Heart right ventricle (tissue), 16 donors: Measurements from ENCODE around the gene ZMPSTE24. TPM values are rescaled to one million over a fixed set of nuclear protein-coding genes. Genes with fewer than 3 reads are reported as not detected.
"Not testable (repeated sequence)": the region's sequence is repeated elsewhere in the genome, so short reads cannot be mapped to it uniquely, and the experiment has no call there.

Source experiments
- ATAC-seq, 8 donors: fragments of 200-7000 bp; cut with Tn5 transposase; one replicate each; pipeline ENCODE4 v1.9.1; 2020; ENCODE audit warnings: mild to moderate bottlenecking in 8 of 8, moderate library complexity in 8 of 8, moderate number of reproducible peaks in 1 of 8
- DNase-seq, 2 donors: peaks; one replicate each; pipeline ENCODE4 v3.0.0-alpha.2; 2020
- H3K27ac ChIP-seq, 10 donors: fragments of 200-600 bp; sonication (generic) in 2 of 10; one replicate each; pipeline versions ENCODE4 v1.5.0 to v1.8.0; 2020 to 2022; ENCODE audit warnings: mild to moderate bottlenecking in 3 of 10
- H3K27me3 ChIP-seq, 7 donors: fragments of 200-600 bp; one replicate each; pipeline ENCODE4 v1.8.0; 2021 to 2022; ENCODE audit warnings: mild to moderate bottlenecking in 2 of 7
- H3K36me3 ChIP-seq, 9 donors: fragments of 200-600 bp; sonication (generic) in 1 of 9; one replicate each; pipeline versions ENCODE4 v1.5.0 to v1.8.0; 2020 to 2022; ENCODE audit warnings: mild to moderate bottlenecking in 2 of 9
- H3K4me1 ChIP-seq, 9 donors: fragments of 200-600 bp; sonication (generic) in 1 of 9; one replicate each; pipeline versions ENCODE4 v1.5.0 to v1.8.0; 2020 to 2022; ENCODE audit warnings: mild to moderate bottlenecking in 4 of 9
- H3K4me3 ChIP-seq, 10 donors: fragments of 200-600 bp; sonication (generic) in 2 of 10; one replicate each; pipeline versions ENCODE4 v1.5.0 to v1.8.0; 2020 to 2022; ENCODE audit warnings: mild to moderate bottlenecking in 7 of 10, moderate library complexity in 2 of 10
- H3K9me3 ChIP-seq, 11 donors: fragments of 200-600 bp in 10 of 11; sonication (generic) in 2 of 11; one replicate each; pipeline versions ENCODE4 v1.5.0 to v1.8.0; 2013 to 2022; ENCODE audit warnings: mild to moderate bottlenecking in 2 of 11, control low read depth in 1 of 11, moderate library complexity in 1 of 11
- CTCF ChIP-seq, 9 donors: fragments of 200-600 bp; sonication (generic) in 2 of 9; IDR thresholded peaks; one replicate each; pipeline versions ENCODE4 v1.5.0 to v1.8.0; 2021 to 2022; ENCODE audit warnings: antibody characterized with exemption in 9 of 9, mild to moderate bottlenecking in 5 of 9, moderate library complexity in 1 of 9
- WGBS, 2 donors: extraction: QIAGEN DNeasy Blood & Tissue Kit; methylation state at CpG; one replicate each; pipeline ENCODE4 v1.1.7; 2013; ENCODE audit warnings: inconsistent platforms in 1 of 2; 5-methylcytosine and 5-hydroxymethylcytosine counted together
- intact Hi-C, 10 donors: fragments of 100-400 bp; cut with DNase I; formaldehyde crosslinking; loops; one replicate each; pipeline versions ENCODE4 v1.11.1 to v1.14.2; 2022
- polyA plus RNA-seq, 2 donors: library from polyadenylated mRNA; stranded (reverse); fragments of 200-250 nt; gene quantifications; one replicate each; pipeline ENCODE4 v1.2.3, GENCODE V29; 2013
- total RNA-seq, 10 donors: library from RNA; stranded (reverse); fragmentation: NEBNext Ultra II Directional in 3 of 10; extraction: Animal tissue kit (Norgen Biotek cat#: 25700) in 3 of 10; gene quantifications; one replicate each; pipeline versions ENCODE4 v1.2.1 to v1.2.4, GENCODE V29; 2021 to 2023
- donor health status: Arrhythmogenic right ventricular cardiomyopathy.
- donor health status: ischemic (EF 13 %, LVEDD 7.1; RV severe dilation, severe dysfunction).
- donor health status: healthy with polysubstance abuse.
- donor health status: DM: no; HTN: yes; CAD: no.
- donor health status: DM: no; HTN: no; CAD: no.
- donor health status: ischemic (EF 25% LVEDD 6.9; RV normal size, moderate dysfunction).
- donor health status: ischemic (EF 25% LVEDD 5.7; RV mildly dilated, moderate dysfunction).
- donor health status: healthy.
- donor health status: DM: yes; HTN: yes; CAD: no.
- donor health status: Ischemic cardiomyopathy.
- donor health status: ischemic (EF 35%, LVEDD 5.7; RV mildly dilated, moderate dysfunction).
- donor health status: nonischemic (EF 11% LVEDD 7.7; RV severe dilation, severe dysfunction).
- donor health status: DM: yes; HTN: yes; CAD: no.
- donor health status: PGD.
- donor health status: ischemic (EF 29% LVEDD 5.4; RV normal size, mild dysfunction).
- donor health status: nonischemic (EF 23%, LVEDD 6.1; RV moderate dilation, normal function).

The ZMPSTE24 gene
- total and polyA plus RNA-seq, 12 donors = 19.9 to 47.5 (median 27.5) TPM

GRCh38 chr1:40318970-40319621 lies 61.1 kb downstream of the ZMPSTE24 start:
- WGBS, 2 donors = 85 to 88% methylated on average over 4 of the region's 4 CpGs
- Histone ChIP-seq H3K4me3 (no peak overlapping the region), H3K9me3 (no peaks in the 10 kb centered on the region), H3K27me3 (peaks cover 7 to 57% (median 51%) of the 10 kb centered on the region in 7 donors), H3K4me1 (peaks cover 8 to 31% (median 24%) of the 10 kb centered on the region in 9 donors), H3K36me3 (no peaks in the 10 kb centered on the region), H3K27ac (no peak overlapping the region)
- DNase-seq (no peak), ATAC-seq (no peak)
- no peak for TF ChIP-seq CTCF (IDR thresholded peaks at IDR 0.05)
- intact Hi-C loops = no loop called here

- intact Hi-C loops = loop anchor here in 1 of 10 donors (10.0 kb wide), 1 partner anchor 73 kb away; no protein-coding TSS in a partner anchor
- not testable (repeated sequence) for H3K36me3 ChIP-seq, H3K27ac ChIP-seq, DNase-seq, H3K4me1 ChIP-seq, ATAC-seq, H3K27me3 ChIP-seq, H3K4me3 ChIP-seq
- 48 to 97% methylated on average over 1 of the region's 1 CpG for WGBS, 2 donors
- H3K9me3 ChIP-seq = peaks cover 0 to 17% (median 0%) of the 10 kb centered on the region in 11 donors
These were observed 73.4 kb downstream of the ZMPSTE24 start for GRCh38 chr1:40331403-40331802.

- Histone ChIP-seq H3K27me3 (peaks cover 0 to 8% (median 5%) of the 10 kb centered on the region in 7 donors), H3K4me3 (no peak overlapping the region), H3K9me3 (peaks cover 0 to 10% (median 0%) of the 10 kb centered on the region in 11 donors), H3K36me3 (no peaks in the 10 kb centered on the region), H3K27ac (no peak overlapping the region), H3K4me1 (no peaks in the 10 kb centered on the region)
- 83 to 92% methylated on average over 1 of the region's 1 CpG for WGBS, 2 donors
- TF ChIP-seq CTCF (IDR thresholded peaks at IDR 0.05) = no peak
- ATAC-seq (no peak), DNase-seq (no peak)
- intact Hi-C loops = loop anchor here in 1 of 10 donors (10.0 kb wide), 1 partner anchor 72 kb away; no protein-coding TSS in a partner anchor
These were observed 74.7 kb downstream of the ZMPSTE24 start for GRCh38 chr1:40332695-40333094.

GRCh38 chr1:40337443-40337842 lies 79.4 kb downstream of the ZMPSTE24 start:
- Histone ChIP-seq H3K27ac (no peak overlapping the region), H3K9me3 (peaks cover 0 to 5% (median 0%) of the 10 kb centered on the region in 11 donors), H3K4me3 (no peak overlapping the region), H3K4me1 (peaks cover 0 to 40% (median 0%) of the 10 kb centered on the region in 9 donors), H3K27me3 (peaks cover 0 to 26% (median 13%) of the 10 kb centered on the region in 7 donors), H3K36me3 (no peaks in the 10 kb centered on the region)
- WGBS, 2 donors = 73 to 78% methylated on average over 8 of the region's 8 CpGs
- no peak for TF ChIP-seq CTCF (IDR thresholded peaks at IDR 0.05)
- ATAC-seq (no peak), DNase-seq (no peak)
- intact Hi-C loops = loop anchor here in 8 of 10 donors (5.0 to 10.0 kb wide), 7 partner anchors 65 to 255 kb away; no protein-coding TSS in a partner anchor
